OCI-LY3 (cell line): ENCODE measurements around the gene RTF1.

Source experiments
- H2AFZ ChIP-seq: fragments of 200-600, 300-600 bp; shearing (Covaris generic); 2 replicates; pipeline ENCODE4 v1.6.0; 2014; ENCODE audit warnings: antibody characterized with exemption, low read depth, low read length
- H3K27ac ChIP-seq: fragments of 200-600, 300-600 bp; sonication (generic); 2 replicates; pipeline ENCODE4 v1.5.1; 2014; ENCODE audit warnings: mild to moderate bottlenecking, low read length, moderate library complexity, mixed read lengths
- H3K27me3 ChIP-seq: fragments of 200-600, 300-600 bp; sonication (generic); 2 replicates; pipeline ENCODE4 v1.6.1; 2014; ENCODE audit warnings: low read depth, low read length, mixed read lengths
- H3K36me3 ChIP-seq: fragments of 200-600, 300-600 bp; sonication (generic); replicated peaks from 2 replicates; pipeline ENCODE3; 2014; ENCODE audit warnings: low read depth, low read length, mixed read lengths
- H3K4me1 ChIP-seq: fragments of 300-600, 200-600 bp; sonication (generic); 2 replicates; pipeline ENCODE4 v1.6.1; 2014; ENCODE audit warnings: low read length, mixed read lengths
- H3K4me2 ChIP-seq: fragments of 200-600, 300-600 bp; sonication (generic); 2 replicates; pipeline ENCODE4 v1.6.1; 2014; ENCODE audit warnings: low read length, mixed read lengths
- H3K4me3 ChIP-seq: fragments of 300-600, 200-600 bp; sonication (generic); 2 replicates; pipeline ENCODE4 v1.5.1; 2014; ENCODE audit warnings: antibody characterized with exemption, mild to moderate bottlenecking, low read length, moderate library complexity
- H3K79me2 ChIP-seq: fragments of 300-600, 200-600 bp; shearing (Covaris generic); 2 replicates; pipeline ENCODE4 v1.6.1; 2014; ENCODE audit warnings: mild to moderate bottlenecking, low read length, mixed read lengths
- H3K9ac ChIP-seq: fragments of 300-600, 200-600 bp; shearing (Covaris generic); 2 replicates; pipeline ENCODE4 v1.6.0; 2014; ENCODE audit warnings: mild to moderate bottlenecking, low read length, moderate library complexity
- H3K9me3 ChIP-seq: fragments of 200-600, 300-600 bp; shearing (Covaris generic); 2 replicates; pipeline ENCODE4 v1.6.1; 2014; ENCODE audit warnings: low read length, mixed read lengths; ENCODE audit not compliant: insufficient read depth
- H4K20me1 ChIP-seq: fragments of 200-600, 300-600 bp; sonication (generic); 2 replicates; pipeline ENCODE4 v1.6.1; 2016; ENCODE audit warnings: low read length, mixed read lengths; ENCODE audit not compliant: insufficient read depth
- EZH2phosphoT487 ChIP-seq: fragments of 200-600 bp; shearing (Covaris generic); IDR thresholded peaks from 2 replicates; pipeline ENCODE4 v1.6.1; 2018; ENCODE audit warnings: antibody characterized with exemption, mixed run types, low read depth
- TF ChIP-seq, protein P1 (sequence below): fragments of 200-600, 300-600 bp; sonication (generic); IDR thresholded peaks from 2 replicates; pipeline ENCODE4 v1.5.1; 2014; ENCODE audit warnings: antibody characterized with exemption, low read length, low read depth

Gene RTF1

GRCh38 chr15:41484937-41485625 is 68.2 kb downstream of the RTF1 start:
- Histone ChIP-seq H3K9me3 (no peaks in the 10 kb centered on the region), H4K20me1 (no peaks in the 10 kb centered on the region), H3K9ac (no peak overlapping the region), H3K27ac (no peak overlapping the region), H2AFZ (no peak overlapping the region), H3K36me3 (peaks cover 19% of the 10 kb centered on the region), H3K4me1 (peaks cover 33% of the 10 kb centered on the region), H3K4me2 (no peak overlapping the region), H3K4me3 (no peak overlapping the region), H3K27me3 (no peaks in the 10 kb centered on the region), H3K79me2 (no peaks in the 10 kb centered on the region)
- TF ChIP-seq, protein P1, sequence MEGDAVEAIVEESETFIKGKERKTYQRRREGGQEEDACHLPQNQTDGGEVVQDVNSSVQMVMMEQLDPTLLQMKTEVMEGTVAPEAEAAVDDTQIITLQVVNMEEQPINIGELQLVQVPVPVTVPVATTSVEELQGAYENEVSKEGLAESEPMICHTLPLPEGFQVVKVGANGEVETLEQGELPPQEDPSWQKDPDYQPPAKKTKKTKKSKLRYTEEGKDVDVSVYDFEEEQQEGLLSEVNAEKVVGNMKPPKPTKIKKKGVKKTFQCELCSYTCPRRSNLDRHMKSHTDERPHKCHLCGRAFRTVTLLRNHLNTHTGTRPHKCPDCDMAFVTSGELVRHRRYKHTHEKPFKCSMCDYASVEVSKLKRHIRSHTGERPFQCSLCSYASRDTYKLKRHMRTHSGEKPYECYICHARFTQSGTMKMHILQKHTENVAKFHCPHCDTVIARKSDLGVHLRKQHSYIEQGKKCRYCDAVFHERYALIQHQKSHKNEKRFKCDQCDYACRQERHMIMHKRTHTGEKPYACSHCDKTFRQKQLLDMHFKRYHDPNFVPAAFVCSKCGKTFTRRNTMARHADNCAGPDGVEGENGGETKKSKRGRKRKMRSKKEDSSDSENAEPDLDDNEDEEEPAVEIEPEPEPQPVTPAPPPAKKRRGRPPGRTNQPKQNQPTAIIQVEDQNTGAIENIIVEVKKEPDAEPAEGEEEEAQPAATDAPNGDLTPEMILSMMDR: no peak
- TF ChIP-seq EZH2phosphoT487: no peak

GRCh38 chr15:41486286-41486685 is 69.4 kb downstream of the RTF1 start:
- peaks cover 35% of the 10 kb centered on the region for H3K4me1 ChIP-seq
- no peak for TF ChIP-seq EZH2phosphoT487
- TF ChIP-seq, protein P1: no peak
- no peak overlapping the region for H3K4me2 ChIP-seq
- no peak overlapping the region for H3K9ac ChIP-seq
- no peaks in the 10 kb centered on the region for H3K79me2 ChIP-seq
- no peak overlapping the region for H3K27ac ChIP-seq
- H3K27me3 ChIP-seq: no peaks in the 10 kb centered on the region
- no peaks in the 10 kb centered on the region for H4K20me1 ChIP-seq
- no peak overlapping the region for H2AFZ ChIP-seq
- no peak overlapping the region for H3K4me3 ChIP-seq
- H3K36me3 ChIP-seq: peaks cover 10% of the 10 kb centered on the region
- no peaks in the 10 kb centered on the region for H3K9me3 ChIP-seq

DNA sequence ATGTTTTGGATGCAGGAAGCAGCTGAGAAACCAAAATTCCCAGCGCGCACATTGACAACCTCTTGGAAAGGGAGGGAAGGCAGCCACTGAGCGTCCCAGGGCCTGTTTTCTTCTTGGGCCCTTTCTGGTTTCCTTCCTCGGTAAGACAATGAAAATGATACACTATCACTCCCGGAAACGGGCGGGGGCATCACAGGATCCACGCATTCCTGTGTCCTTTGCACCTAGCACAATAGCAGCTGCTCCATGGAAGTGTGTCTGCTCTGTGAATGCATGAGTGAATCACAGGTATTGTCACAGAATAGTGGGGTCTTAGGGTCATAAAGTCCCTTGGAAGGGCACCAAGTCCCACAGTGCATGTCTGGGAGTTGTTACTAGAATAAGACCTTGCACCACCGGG is 70.5 kb downstream of the RTF1 start:
- H2AFZ ChIP-seq: no peak overlapping the region
- no peaks in the 10 kb centered on the region for H3K9me3 ChIP-seq
- TF ChIP-seq, protein P1: no peak
- TF ChIP-seq EZH2phosphoT487: no peak
- no peak overlapping the region for H3K4me2 ChIP-seq
- no peaks in the 10 kb centered on the region for H3K79me2 ChIP-seq
- H3K9ac ChIP-seq: no peak overlapping the region
- H3K36me3 ChIP-seq: peaks cover 5% of the 10 kb centered on the region
- no peak overlapping the region for H3K4me3 ChIP-seq
- peaks cover 25% of the 10 kb centered on the region for H3K4me1 ChIP-seq
- no peaks in the 10 kb centered on the region for H3K27me3 ChIP-seq
- H4K20me1 ChIP-seq: no peaks in the 10 kb centered on the region
- H3K27ac ChIP-seq: no peak overlapping the region

- no peak overlapping the region for H3K9ac ChIP-seq
- H3K27ac ChIP-seq: no peak overlapping the region
- no peaks in the 10 kb centered on the region for H3K27me3 ChIP-seq
- peaks cover 24% of the 10 kb centered on the region for H3K4me1 ChIP-seq
- H3K36me3 ChIP-seq: peaks cover 4% of the 10 kb centered on the region
- H3K4me2 ChIP-seq: no peak overlapping the region
- H2AFZ ChIP-seq: no peak overlapping the region
- no peaks in the 10 kb centered on the region for H4K20me1 ChIP-seq
- H3K9me3 ChIP-seq: no peaks in the 10 kb centered on the region
- no peaks in the 10 kb centered on the region for H3K79me2 ChIP-seq
- H3K4me3 ChIP-seq: no peak overlapping the region
- TF ChIP-seq EZH2phosphoT487: no peak
- TF ChIP-seq, protein P1: no peak
Observed at GRCh38 chr15:41487802-41488201, 70.9 kb downstream of the RTF1 start.
